HUES48 (cell line): Measurements from ENCODE around the gene FAM43B.
"Not testable (repeated sequence)": the region's sequence is repeated elsewhere in the genome, so short reads cannot be mapped to it uniquely, and the experiment has no call there.

Experiments
- H3K27ac ChIP-seq: one replicate; pipeline ENCODE4 v1.7.0; 2013; ENCODE audit warnings: low read depth, low read length, inconsistent platforms
- H3K27me3 ChIP-seq: 2 replicates; pipeline ENCODE4 v1.6.1; 2013; ENCODE audit warnings: mild to moderate bottlenecking, low read length; ENCODE audit not compliant: control insufficient read depth, insufficient read depth
- H3K36me3 ChIP-seq: 2 replicates; pipeline ENCODE4 v1.6.1; 2013; ENCODE audit warnings: low read length; ENCODE audit not compliant: control insufficient read depth, insufficient read depth
- H3K4me1 ChIP-seq: 2 replicates; pipeline ENCODE4 v1.6.1; 2013; ENCODE audit warnings: mild to moderate bottlenecking, low read length; ENCODE audit not compliant: control insufficient read depth, insufficient read depth
- H3K4me3 ChIP-seq: 2 replicates; pipeline ENCODE4 v1.5.1; 2013; ENCODE audit warnings: mild to moderate bottlenecking, low read depth, low read length
- H3K9ac ChIP-seq: 2 replicates; pipeline ENCODE4 v1.6.1; 2013; ENCODE audit warnings: mild to moderate bottlenecking, low read depth, low read length, moderate library complexity
- H3K9me3 ChIP-seq: 2 replicates; pipeline ENCODE4 v1.6.1; 2013; ENCODE audit warnings: low read length; ENCODE audit not compliant: control insufficient read depth, insufficient read depth

The FAM43B gene

GRCh38 chr1:20551945-20552727 is at the start of gene FAM43B:
FAM43B (plus strand) TSS chr1:20552573; CDS start chr1:20552974, 401 bp downstream.
- Histone ChIP-seq H3K4me1 (peaks cover 5% of the 10 kb centered on the region; the same call in 1 of the 2 replicates), H3K4me3 (peak within 1 kb of the TSS; percentile 61), H3K36me3 (no peaks in the 10 kb centered on the region), H3K9me3 (no peaks in the 10 kb centered on the region), H3K9ac (no peak within 1 kb of the TSS), H3K27me3 (peaks cover 75% of the 10 kb centered on the region), H3K27ac (no peak within 1 kb of the TSS)

GRCh38 chr1:20505488-20505887 is 46.9 kb upstream of the FAM43B start:
- H3K36me3 ChIP-seq = peaks cover 29% of the 10 kb centered on the region
- H3K4me3 ChIP-seq = no peak overlapping the region
- H3K27ac ChIP-seq = no peak overlapping the region
- H3K9me3 ChIP-seq = no peaks in the 10 kb centered on the region
- H3K27me3 ChIP-seq = no peaks in the 10 kb centered on the region; the same call in 1 of the 2 replicates
- no peak overlapping the region for H3K9ac ChIP-seq
- H3K4me1 ChIP-seq = no peaks in the 10 kb centered on the region

- peak overlapping the region; percentile 79 for H3K27ac ChIP-seq
- peaks cover 12% of the 10 kb centered on the region for H3K36me3 ChIP-seq
- peaks cover 4% of the 10 kb centered on the region; the same call in 1 of the 2 replicates for H3K27me3 ChIP-seq
- H3K9ac ChIP-seq = peak overlapping the region; percentile 89; the same call in 1 of the 2 replicates
- H3K9me3 ChIP-seq = no peaks in the 10 kb centered on the region
- no peaks in the 10 kb centered on the region for H3K4me1 ChIP-seq
- peak overlapping the region; percentile 96 for H3K4me3 ChIP-seq
These were observed 45.2 kb upstream of the FAM43B start for GRCh38 chr1:20507248-20507563.

- Histone ChIP-seq H3K36me3 (peaks cover 8% of the 10 kb centered on the region; the same call in 1 of the 2 replicates), H3K9me3 (no peaks in the 10 kb centered on the region), H3K4me1 (no peaks in the 10 kb centered on the region), H3K27ac (peak within 1 kb of the TSS; percentile 79), H3K9ac (peak within 1 kb of the TSS; percentile 89), H3K27me3 (peaks cover 4% of the 10 kb centered on the region; the same call in 1 of the 2 replicates), H3K4me3 (peak within 1 kb of the TSS; percentile 96)
These were observed 44.6 kb upstream of the FAM43B start, which contains the start of gene MUL1 for GRCh38 chr1:20507564-20508410. MUL1 (minus strand) TSS chr1:20508151; CDS start chr1:20508024, 127 bp downstream.

GRCh38 chr1:20508411-20508771 is 44.0 kb upstream of the FAM43B start:
- Histone ChIP-seq H3K9ac (no peak overlapping the region), H3K4me3 (peak overlapping the region; percentile 96), H3K27me3 (peaks cover 4% of the 10 kb centered on the region; the same call in 1 of the 2 replicates), H3K4me1 (no peaks in the 10 kb centered on the region), H3K27ac (no peak overlapping the region), H3K36me3 (peaks cover 2% of the 10 kb centered on the region; the same call in 1 of the 2 replicates), H3K9me3 (no peaks in the 10 kb centered on the region)

GRCh38 chr1:20511518-20512428 is 40.6 kb upstream of the FAM43B start:
- no peaks in the 10 kb centered on the region for H3K36me3 ChIP-seq
- no peak overlapping the region for H3K4me3 ChIP-seq
- H3K27me3 ChIP-seq = peaks cover 4% of the 10 kb centered on the region; the same call in 1 of the 2 replicates
- no peak overlapping the region for H3K27ac ChIP-seq
- H3K9ac ChIP-seq = no peak overlapping the region
- H3K4me1 ChIP-seq = no peaks in the 10 kb centered on the region
- H3K9me3 ChIP-seq = no peaks in the 10 kb centered on the region

GRCh38 chr1:20519609-20520262 is 32.6 kb upstream of the FAM43B start:
- H3K9me3 ChIP-seq, H3K4me1 ChIP-seq, H3K27ac ChIP-seq, H3K36me3 ChIP-seq, H3K27me3 ChIP-seq, H3K4me3 ChIP-seq, H3K9ac ChIP-seq: not testable (repeated sequence)

- Histone ChIP-seq H3K9me3 (no peaks in the 10 kb centered on the region), H3K27ac (no peak overlapping the region), H3K4me3 (peak overlapping the region; percentile 7; the same call in 1 of the 2 replicates), H3K9ac (no peak overlapping the region), H3K36me3 (no peaks in the 10 kb centered on the region), H3K4me1 (no peaks in the 10 kb centered on the region), H3K27me3 (no peaks in the 10 kb centered on the region)
These were observed 30.2 kb upstream of the FAM43B start for GRCh38 chr1:20521960-20522861.

- Histone ChIP-seq H3K4me1 (no peaks in the 10 kb centered on the region), H3K36me3 (no peaks in the 10 kb centered on the region), H3K27ac (no peak overlapping the region), H3K4me3 (no peak overlapping the region), H3K9me3 (no peaks in the 10 kb centered on the region), H3K9ac (no peak overlapping the region), H3K27me3 (no peaks in the 10 kb centered on the region; the same call in 1 of the 2 replicates)
These were observed 26.1 kb upstream of the FAM43B start for GRCh38 chr1:20526267-20526666.
